Activated CD8-positive, alpha-beta memory T cell treated with anti-CD3 and anti-CD28 coated beads for 36 hours (primary cell): Measurements from ENCODE around the gene GOLGA3. TPM values are rescaled to one million over a fixed set of nuclear protein-coding genes. Genes with fewer than 3 reads are reported as not detected.

Experiments
- CTCF ChIA-PET: fragments of 350-600 bp; sonication (Branson Sonifier 250); formaldehyde crosslinking; loops from one replicate; lab custom pipeline; 2021; ENCODE audit warnings: antibody characterized with exemption; lab: Charles Lee
- POLR2A ChIA-PET: fragments of 350-600 bp; sonication (Branson Sonifier 250); formaldehyde crosslinking; loops from one replicate; lab custom pipeline; 2021; ENCODE audit warnings: antibody characterized with exemption; lab: Charles Lee
- total RNA-seq, 2 experiments: library from RNA; stranded (reverse); gene quantifications; one replicate each; pipeline ENCODE4 v1.2.3, GENCODE V29; 2021

GOLGA3 gene
- total RNA-seq, 2 experiments from 2014 or later: 64.7 to 66.2 TPM

- ChIA-PET POLR2A (no interaction called here), CTCF (no interaction called here)
Observed at GRCh38 chr12:132719141-132719953, 109.3 kb downstream of the GOLGA3 start.

Other genes with a start within 250 kb of the GOLGA3 start
- gene LRCOL1, start 218.3 kb downstream of the GOLGA3 start, total RNA-seq: not detected
- not detected for gene P2RX2, start 210.1 kb downstream of the GOLGA3 start, total RNA-seq
- gene POLE, start 141.5 kb downstream of the GOLGA3 start, total RNA-seq: 100 to 1,000 TPM; 125 to 129 TPM
- 10 to 100 TPM; 21.0 to 21.9 TPM for gene PXMP2, start 141.3 kb downstream of the GOLGA3 start, total RNA-seq
- 100 to 1,000 TPM; 104 to 105 TPM for gene PGAM5, start 118.0 kb downstream of the GOLGA3 start, total RNA-seq
- 100 to 1,000 TPM; 117 to 119 TPM for gene ANKLE2, start 67.0 kb downstream of the GOLGA3 start, total RNA-seq
- gene CHFR, start 58.7 kb upstream of the GOLGA3 start, total RNA-seq: 10 to 100 TPM; 50.4 to 54.6 TPM
- 1 to 10 TPM; 5.3 to 6.9 TPM for gene ZNF605, start 127.4 kb upstream of the GOLGA3 start, total RNA-seq
- gene ZNF26, start 157.5 kb upstream of the GOLGA3 start, total RNA-seq: 10 to 100 TPM; 13.0 to 14.2 TPM
- gene ZNF84, start 208.6 kb upstream of the GOLGA3 start, total RNA-seq: 10 to 100 TPM; 13.8 to 17.0 TPM